Measurements from ENCODE around the gene SATB2.

GRCh38 chr2:199348871-199349270, 108.9 kb downstream of the SATB2 start:
- TF ChIP-seq CTCF (IDR thresholded peaks at IDR 0.05; ENCODE audit: borderline replicate concordance, extremely low read depth, low read length, poor library complexity, severe bottlenecking) (no peak), EZH2 (IDR thresholded peaks at IDR 0.05; ENCODE audit: borderline replicate concordance, low read depth, low read length, severe bottlenecking) (no peak)
